ENCODE results near the gene ALDH1A1.
"Not testable (repeated sequence)": the region's sequence is repeated elsewhere in the genome, so short reads cannot be mapped to it uniquely, and the experiment has no call there.

Gene ALDH1A1

GRCh38 chr9:72978744-72979143 lies 25.9 kb upstream of the ALDH1A1 start:
- no peak for DNase-seq

DNA sequence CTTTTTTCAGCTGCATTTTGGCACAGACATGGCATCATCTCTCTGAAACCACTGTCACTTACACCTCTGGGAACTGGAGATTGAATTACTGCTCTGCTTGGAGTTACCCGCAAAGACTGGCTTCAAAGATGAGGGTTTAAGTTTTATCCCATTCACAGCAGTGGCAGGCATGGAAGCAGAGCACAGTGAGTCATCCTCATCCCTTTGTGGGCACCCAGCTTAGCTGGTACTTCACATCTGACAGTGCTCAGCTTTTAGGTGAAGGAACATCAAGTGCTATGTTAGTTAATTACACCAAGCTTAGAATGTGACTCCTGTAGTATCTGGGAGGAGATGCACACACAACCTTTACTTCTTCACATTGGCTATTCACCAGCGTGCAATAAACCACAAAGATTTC lies 24.8 kb upstream of the ALDH1A1 start:
- no peak for DNase-seq

DNA sequence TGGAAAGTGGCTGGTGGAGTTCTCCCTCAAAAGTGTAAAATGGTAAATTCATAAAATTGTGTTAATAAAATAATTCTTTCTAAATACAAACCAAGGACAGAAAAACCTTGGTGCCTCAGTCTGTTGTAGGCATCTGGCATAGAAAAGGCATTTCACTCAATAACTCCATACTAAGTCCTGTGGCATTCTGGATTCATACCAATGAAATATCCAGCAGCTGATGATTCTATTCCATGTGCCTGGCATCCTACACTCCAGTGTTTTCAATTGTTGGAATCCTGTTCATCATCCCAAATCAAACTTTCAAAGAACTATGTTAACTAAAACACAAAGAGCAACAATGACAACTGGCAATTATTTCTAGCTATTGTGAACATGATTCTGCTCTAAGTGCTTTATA lies 21.6 kb upstream of the ALDH1A1 start:
- no peak for DNase-seq

DNA sequence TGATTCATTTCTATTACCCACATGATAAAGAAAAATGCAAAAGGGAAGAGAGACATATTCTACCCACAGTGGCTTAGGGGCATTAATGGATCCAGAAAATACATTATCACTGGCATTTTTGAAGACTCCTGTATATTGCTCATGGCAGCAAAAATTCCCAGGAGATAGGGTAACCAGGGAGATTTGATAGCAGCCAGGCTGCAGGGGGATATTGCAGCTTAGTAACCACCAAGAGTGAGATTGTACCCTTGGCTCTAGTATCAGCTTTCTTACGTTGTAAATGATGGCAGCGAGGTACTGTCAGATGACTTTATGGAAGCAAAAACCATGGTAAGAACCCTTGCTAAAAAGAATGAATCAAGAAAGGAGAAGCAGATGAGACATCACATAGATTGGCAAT lies 19.8 kb upstream of the ALDH1A1 start:
- no peak for DNase-seq

- no peak for DNase-seq
Measured at GRCh38 chr9:72971411-72971810, 18.6 kb upstream of the ALDH1A1 start.

- DNase-seq: no peak
Measured at GRCh38 chr9:72960446-72960845, 7.6 kb upstream of the ALDH1A1 start.

GRCh38 chr9:72958485-72959281 lies 5.8 kb upstream of the ALDH1A1 start:
- no peak for DNase-seq

GRCh38 chr9:72955571-72955970 lies 2.7 kb upstream of the ALDH1A1 start:
- no peak for DNase-seq

DNA sequence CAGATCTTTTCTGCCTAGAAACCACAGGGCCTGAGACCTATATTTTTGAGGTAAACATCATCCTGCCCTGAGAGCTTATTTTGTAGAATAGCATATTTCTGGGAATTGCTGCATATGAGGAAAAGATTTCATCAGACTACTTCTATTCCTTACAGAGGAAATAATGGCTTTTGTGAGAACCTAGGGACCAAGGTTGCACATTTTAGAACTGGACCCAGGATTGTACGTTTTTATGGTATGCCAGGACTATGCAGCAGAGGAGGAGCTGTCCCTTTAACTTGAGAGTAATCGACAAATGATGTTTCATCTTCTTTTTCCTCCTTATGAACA lies 2.2 kb upstream of the ALDH1A1 start:
- no peak for DNase-seq

GRCh38 chr9:72954431-72955125 lies 1.7 kb upstream of the ALDH1A1 start:
- DNase-seq: no peak

GRCh38 chr9:72952381-72952690 lies 517 bp downstream of the ALDH1A1 start:
- DNase-seq: no peak

- no peak for DNase-seq
Measured at GRCh38 chr9:72951520-72952380, 1.1 kb downstream of the ALDH1A1 start.

- DNase-seq: no peak
Measured at GRCh38 chr9:72950875-72951442, 1.9 kb downstream of the ALDH1A1 start.

DNA sequence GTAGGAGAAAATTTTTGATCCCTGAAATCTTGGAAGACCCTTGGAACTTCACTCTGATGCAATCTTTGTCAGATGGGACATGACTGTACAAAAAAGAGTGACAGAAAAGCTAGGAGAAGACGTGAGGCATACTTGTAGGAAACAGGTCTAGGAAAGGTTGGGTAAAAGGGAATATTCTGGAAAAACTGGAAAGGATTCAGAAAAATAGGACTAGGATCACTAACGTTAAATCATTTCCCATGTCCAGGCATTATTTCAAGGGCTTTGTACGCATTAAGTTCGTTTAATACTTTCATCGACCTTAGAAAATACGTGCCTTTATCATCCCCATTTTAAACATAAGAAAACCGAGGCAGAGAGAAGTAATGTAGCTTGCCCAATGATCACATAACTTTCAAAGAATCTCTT lies 2.9 kb downstream of the ALDH1A1 start:
- no peak for DNase-seq

DNA sequence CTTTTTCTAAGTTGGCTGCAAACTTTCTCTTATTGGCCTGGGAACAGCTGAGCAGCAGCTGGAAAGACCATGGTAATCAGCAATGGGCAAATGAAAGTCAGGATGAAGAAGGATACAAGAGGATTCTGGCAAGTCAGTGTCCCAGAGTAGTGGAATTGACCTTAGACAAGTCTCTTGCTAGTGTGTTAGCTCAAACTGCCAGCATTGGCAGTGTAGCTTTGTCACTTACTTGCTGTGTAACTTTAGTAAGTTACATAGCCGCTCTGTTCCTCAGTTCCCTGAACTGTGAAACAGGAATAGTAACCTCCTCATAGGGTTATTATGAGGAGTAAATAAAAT lies 3.6 kb downstream of the ALDH1A1 start:
- DNase-seq: no peak

DNA sequence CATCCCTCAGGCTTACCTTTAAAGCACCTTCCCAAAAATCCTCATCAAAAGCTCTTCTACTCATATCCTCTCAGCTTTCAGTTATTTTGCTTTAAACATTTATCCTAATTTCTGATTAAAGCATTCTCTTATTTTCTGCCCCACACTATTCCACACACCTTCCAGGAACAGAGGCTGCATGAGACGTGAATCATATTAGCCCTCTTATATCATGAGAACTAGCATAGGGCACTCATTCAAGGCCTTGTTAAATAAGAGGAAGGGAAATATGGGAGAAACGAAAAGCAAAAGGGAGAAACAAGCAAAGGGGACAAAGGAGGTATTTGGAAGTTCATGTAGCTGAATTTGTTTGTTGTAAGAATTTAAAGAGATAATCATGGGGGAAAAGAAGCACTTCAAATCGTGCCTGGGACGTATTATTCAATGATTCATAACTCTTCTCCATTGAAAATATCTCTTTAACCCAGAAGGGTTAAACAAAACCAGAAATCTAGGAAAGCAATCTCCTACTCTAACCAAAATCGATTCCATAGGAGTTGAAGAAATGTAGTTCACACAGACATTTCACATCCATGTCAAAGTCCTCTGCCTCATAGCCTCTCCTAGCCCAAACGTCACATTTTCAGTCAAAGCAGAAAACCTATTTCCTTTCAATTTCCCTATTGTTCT lies 4.1 kb downstream of the ALDH1A1 start:
- DNase-seq: no peak

DNA sequence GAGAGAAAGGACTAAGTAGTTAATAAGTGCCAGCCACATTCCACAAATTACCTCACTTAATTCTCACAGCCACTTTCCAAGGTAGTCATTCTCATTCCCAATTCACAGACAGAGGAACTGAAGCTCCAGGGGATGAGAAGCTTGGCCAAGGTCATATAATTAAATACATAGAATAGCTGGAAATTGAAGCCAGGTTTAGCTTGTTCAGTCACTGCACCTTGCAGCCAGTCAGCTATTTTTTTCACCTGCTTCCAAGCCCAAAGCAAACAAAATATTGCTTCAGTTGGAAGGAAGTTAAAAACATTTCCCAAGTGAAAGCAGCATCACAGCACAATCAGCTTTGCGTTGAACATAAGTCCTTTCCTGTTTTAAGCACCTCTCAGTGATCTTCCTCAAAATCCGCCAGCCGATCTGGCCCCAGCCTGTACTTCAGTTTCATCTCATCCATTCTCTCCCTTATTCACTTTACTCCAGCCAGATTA lies 4.8 kb downstream of the ALDH1A1 start:
- DNase-seq: no peak

DNA sequence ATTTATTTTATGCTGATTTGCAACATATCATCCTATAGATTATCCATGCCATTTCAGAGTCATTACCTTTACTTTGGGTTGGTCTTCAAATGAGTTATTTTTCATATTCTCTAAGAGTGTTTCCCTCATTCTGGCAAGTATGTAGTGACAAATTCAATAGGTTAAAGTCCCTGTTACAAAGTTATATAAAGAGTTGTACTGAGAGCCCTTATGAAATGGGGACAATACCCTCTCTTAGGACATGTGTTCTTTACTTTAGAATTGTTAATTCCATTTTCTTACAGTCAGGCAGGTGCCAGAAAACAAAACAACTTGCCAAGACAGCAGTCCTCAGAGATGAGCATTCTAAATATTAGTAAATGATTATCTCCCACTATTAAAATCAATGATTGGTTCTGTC lies 6.0 kb downstream of the ALDH1A1 start:
- DNase-seq: no peak

DNA sequence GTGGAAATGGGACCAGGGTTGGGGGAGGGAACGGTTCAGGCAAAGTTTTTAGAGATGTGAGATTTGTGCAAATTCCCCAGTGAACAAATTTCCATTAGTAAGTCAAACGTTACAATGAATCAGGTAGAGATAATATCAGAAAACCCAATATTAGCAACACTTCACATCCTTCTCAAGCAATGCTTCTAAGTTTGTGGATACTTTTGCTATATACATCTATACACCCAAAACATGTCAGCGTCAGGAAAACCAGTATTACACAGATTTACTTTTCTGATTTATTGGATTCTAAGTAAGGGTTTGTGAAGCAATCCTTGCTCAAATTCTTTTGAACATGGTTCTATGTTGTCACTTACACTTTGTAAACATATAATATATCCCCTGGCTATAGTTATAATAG lies 6.5 kb downstream of the ALDH1A1 start:
- DNase-seq: no peak

- DNase-seq: no peak
Measured at GRCh38 chr9:72945391-72945790, 7.5 kb downstream of the ALDH1A1 start.

GRCh38 chr9:72943844-72944462 lies 8.9 kb downstream of the ALDH1A1 start:
- no peak for DNase-seq

DNA sequence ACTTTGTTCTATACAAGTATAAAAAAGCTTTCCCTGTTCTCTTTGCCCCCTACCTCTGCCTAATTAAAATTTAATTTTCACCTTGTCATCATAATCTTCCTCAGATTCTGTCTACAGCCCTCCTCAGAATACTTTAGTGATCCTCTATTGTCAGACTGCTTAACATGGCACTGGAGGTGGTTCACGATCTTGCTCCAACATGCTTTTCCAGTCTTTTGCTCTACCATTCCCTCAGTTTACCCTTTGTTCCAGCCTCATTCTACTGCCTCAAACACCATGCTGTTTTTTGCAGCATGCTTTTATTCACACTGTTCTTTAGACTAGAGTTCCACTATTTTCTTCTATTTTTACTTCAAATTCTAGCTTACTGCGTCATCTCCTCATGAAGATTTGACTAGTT lies 10.4 kb downstream of the ALDH1A1 start:
- no peak for DNase-seq

GRCh38 chr9:72939581-72939980 lies 13.3 kb downstream of the ALDH1A1 start:
- not testable (repeated sequence) for DNase-seq

All from activated CD4-positive, alpha-beta T cell treated with anti-CD3 and anti-CD28 coated beads, Interleukin-2, Interleukin-6, amounts not matched to agents 100 ng/mL and 50 ng/mL, durations not matched to agents 16 hours and 8 hours (primary cell).